AG04450 (cell line): ENCODE measurements around the gene METTL21C. TPM values are rescaled to one million over a fixed set of nuclear protein-coding genes. Genes with fewer than 3 reads are reported as not detected.

Source experiments
- CTCF ChIA-PET: fragments of 300-600, 350-600 bp; formaldehyde crosslinking; extraction: SDS; loops from one replicate; lab custom pipeline; 2022; ENCODE audit warnings: antibody characterized with exemption, inconsistent platforms; lab: Charles Lee
- POLR2A ChIA-PET: fragments of 350-600 bp; formaldehyde crosslinking; extraction: SDS; loops from one replicate; lab custom pipeline; 2021; ENCODE audit warnings: antibody characterized with exemption, inconsistent platforms; lab: Yijun Ruan, JAX
- DNase-seq: peaks from one replicate; pipeline ENCODE4 v3.0.0-alpha.2; 2011; ENCODE audit warnings: low read depth, low spot score
- H3K27ac ChIP-seq: one replicate; pipeline ENCODE4 v1.5.1; 2012; ENCODE audit warnings: low read depth, low read length, control low read depth
- H3K27me3 ChIP-seq: one replicate; pipeline ENCODE4 v1.6.0; 2012; ENCODE audit warnings: low read length; ENCODE audit not compliant: control insufficient read depth, insufficient read depth
- H3K4me3 ChIP-seq: 2 replicates; pipeline ENCODE4 v1.5.1; 2011; ENCODE audit warnings: mild to moderate bottlenecking, low read depth, low read length, control low read depth
- H3K9me3 ChIP-seq: 2 replicates; pipeline ENCODE4 v1.5.1; 2012; ENCODE audit warnings: low read length; ENCODE audit not compliant: control insufficient read depth, insufficient read depth
- polyA minus RNA-seq: library from RNA; depleted of rRNA, polyadenylated mRNA; stranded (reverse); fragments of >200 nt; gene quantifications from 2 replicates; pipeline ENCODE4 v1.2.3, GENCODE V29; 2011; rRNA and poly(A)+ RNA removed
- polyA plus RNA-seq: library from polyadenylated mRNA; depleted of rRNA; stranded (reverse); fragments of >200 nt; gene quantifications from 2 replicates; pipeline ENCODE4 v1.2.3, GENCODE V29; 2011; rRNA removed
- TF ChIP-seq, protein P1 (sequence below): IDR thresholded peaks from 2 replicates; pipeline ENCODE4 v1.5.1; 2011; ENCODE audit warnings: low read depth, low read length, control low read depth, inconsistent platforms

Gene METTL21C
- polyA plus RNA-seq (not detected in 2 replicates), polyA minus RNA-seq (not detected in 2 replicates)

DNA sequence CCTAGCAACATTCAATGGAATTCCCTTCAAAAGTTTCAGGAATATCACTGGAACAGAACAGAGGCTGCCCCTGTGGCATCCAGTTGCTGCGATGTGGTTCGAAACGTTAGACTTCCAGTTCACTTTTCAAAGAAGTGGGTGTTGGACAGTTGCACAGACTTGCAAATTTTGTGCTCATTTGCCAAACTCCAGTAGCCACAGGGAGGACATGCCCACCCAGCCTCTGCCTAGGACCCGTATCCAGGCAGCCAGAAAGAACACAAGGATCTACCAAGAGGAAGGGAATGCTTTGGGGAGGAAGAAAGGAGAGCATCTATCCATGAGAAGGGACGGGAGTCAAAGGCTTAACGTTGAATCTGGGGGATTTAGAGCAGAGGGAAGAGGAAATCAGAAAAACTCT lies at the start of gene METTL21C:
Gene METTL21C, minus strand, starts transcription at position 108 of the 400 bp plus-strand sequence. CDS start 546 bp downstream, outside the sequence.
- ChIA-PET POLR2A (interaction anchor here (1.1 kb wide), 1 partner anchor 151 kb away, joined by 4 read pairs; the partner anchor contains the start of gene ERCC5), CTCF (interaction anchor here (1.4 kb wide), 1 partner anchor 115 kb away, joined by 3 read pairs; no protein-coding TSS in a partner anchor)
- TF ChIP-seq, protein P1, sequence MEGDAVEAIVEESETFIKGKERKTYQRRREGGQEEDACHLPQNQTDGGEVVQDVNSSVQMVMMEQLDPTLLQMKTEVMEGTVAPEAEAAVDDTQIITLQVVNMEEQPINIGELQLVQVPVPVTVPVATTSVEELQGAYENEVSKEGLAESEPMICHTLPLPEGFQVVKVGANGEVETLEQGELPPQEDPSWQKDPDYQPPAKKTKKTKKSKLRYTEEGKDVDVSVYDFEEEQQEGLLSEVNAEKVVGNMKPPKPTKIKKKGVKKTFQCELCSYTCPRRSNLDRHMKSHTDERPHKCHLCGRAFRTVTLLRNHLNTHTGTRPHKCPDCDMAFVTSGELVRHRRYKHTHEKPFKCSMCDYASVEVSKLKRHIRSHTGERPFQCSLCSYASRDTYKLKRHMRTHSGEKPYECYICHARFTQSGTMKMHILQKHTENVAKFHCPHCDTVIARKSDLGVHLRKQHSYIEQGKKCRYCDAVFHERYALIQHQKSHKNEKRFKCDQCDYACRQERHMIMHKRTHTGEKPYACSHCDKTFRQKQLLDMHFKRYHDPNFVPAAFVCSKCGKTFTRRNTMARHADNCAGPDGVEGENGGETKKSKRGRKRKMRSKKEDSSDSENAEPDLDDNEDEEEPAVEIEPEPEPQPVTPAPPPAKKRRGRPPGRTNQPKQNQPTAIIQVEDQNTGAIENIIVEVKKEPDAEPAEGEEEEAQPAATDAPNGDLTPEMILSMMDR = no peak
- no peak within 1 kb of the TSS for H3K27ac ChIP-seq
- DNase-seq = no peak
- H3K27me3 ChIP-seq = peaks cover 31% of the 10 kb centered on the region
- H3K4me3 ChIP-seq = no peak within 1 kb of the TSS
- H3K9me3 ChIP-seq = no peaks in the 10 kb centered on the region; the same call in 1 of the 2 replicates

DNA sequence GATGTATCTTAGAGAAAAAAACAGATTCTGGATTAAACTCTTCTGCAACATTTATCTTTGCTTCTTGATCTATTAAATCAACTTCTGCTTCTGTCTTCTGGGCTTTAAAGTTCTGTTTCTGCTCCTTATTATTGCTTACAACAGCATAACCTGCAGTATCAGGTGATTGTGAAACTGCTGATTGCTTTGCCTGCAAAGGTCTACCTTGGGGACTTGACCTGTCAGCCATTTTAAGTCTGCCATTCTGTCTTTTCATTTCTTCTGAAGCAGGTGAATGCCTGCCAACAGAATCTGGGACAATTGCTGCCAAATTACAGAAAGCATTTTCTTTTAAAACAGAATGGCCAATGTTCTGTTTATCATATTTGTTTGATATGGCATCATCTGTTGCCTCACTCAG lies 47.7 kb upstream of the METTL21C start:
- DNase-seq = no peak
- CTCF ChIA-PET = no interaction called here
- Histone ChIP-seq H3K27me3 (no peaks in the 10 kb centered on the region), H3K9me3 (no peaks in the 10 kb centered on the region; the same call in 1 of the 2 replicates), H3K27ac (no peak overlapping the region), H3K4me3 (no peak overlapping the region)
- POLR2A ChIA-PET = no interaction called here
- TF ChIP-seq, protein P1 = no peak

DNA sequence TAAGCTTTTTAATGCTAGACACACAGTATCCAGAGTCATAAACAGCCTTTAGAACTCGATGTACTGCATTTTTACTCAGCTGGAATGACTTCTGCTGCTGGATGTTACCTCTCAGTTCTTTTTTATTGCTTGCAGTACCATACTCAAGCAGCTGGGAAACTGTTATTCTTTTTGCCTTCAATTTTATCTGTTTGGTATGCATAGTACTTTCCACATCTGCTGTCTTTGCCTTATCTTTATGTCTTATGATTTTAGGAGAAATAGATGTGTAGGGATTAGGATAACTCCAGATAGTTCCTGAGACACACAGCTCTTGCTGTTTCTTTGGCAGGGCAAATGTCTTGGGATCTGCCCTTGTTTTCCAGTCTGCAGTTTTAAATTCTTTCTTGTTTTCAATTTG lies 47.3 kb upstream of the METTL21C start:
- TF ChIP-seq, protein P1 = no peak
- POLR2A ChIA-PET = no interaction called here
- DNase-seq = no peak
- CTCF ChIA-PET = no interaction called here
- H3K27ac ChIP-seq = no peak overlapping the region
- no peak overlapping the region for H3K4me3 ChIP-seq
- H3K9me3 ChIP-seq = no peaks in the 10 kb centered on the region; the same call in 1 of the 2 replicates
- H3K27me3 ChIP-seq = no peaks in the 10 kb centered on the region

DNA sequence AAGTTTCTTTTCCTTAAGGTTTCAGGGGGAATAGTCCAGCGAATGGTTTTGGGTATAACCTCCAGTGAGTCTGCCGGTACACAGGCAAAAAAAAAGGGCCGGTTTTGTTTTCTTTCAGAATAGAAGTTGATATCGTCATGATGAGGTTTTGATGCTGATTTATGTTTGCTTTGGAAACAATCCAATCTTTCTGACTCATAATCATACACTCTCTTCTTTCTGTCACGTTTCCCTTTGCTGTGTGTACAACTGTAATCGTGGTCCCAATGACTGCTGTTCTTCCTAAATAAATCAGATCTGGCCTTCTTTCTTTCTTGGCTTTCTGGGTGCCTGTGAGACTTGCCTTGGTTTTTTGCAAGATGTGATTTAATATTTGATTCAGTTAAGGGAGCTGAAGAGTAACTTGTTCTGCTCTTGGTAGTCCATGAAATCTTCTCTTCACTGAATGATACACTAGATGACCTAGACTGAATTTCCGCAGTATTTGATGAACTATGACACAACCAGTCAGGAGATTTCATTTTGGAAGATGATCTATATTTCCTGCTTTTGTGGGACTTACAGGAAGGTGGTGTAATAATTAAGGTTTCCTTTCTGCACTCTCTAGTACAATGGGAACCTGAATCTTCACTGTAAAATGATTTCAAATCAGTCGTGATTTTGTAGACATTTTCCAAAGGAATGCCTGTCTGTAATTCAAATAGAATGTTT lies 34.9 kb upstream of the METTL21C start:
- Histone ChIP-seq H3K9me3 (no peaks in the 10 kb centered on the region), H3K27ac (no peak overlapping the region), H3K27me3 (no peaks in the 10 kb centered on the region), H3K4me3 (no peak overlapping the region)
- no peak for DNase-seq
- ChIA-PET CTCF (interaction anchor here (1.0 kb wide), 1 partner anchor 8 kb away, joined by 3 read pairs; no protein-coding TSS in a partner anchor), POLR2A (no interaction called here)
- TF ChIP-seq, protein P1 = no peak

DNA sequence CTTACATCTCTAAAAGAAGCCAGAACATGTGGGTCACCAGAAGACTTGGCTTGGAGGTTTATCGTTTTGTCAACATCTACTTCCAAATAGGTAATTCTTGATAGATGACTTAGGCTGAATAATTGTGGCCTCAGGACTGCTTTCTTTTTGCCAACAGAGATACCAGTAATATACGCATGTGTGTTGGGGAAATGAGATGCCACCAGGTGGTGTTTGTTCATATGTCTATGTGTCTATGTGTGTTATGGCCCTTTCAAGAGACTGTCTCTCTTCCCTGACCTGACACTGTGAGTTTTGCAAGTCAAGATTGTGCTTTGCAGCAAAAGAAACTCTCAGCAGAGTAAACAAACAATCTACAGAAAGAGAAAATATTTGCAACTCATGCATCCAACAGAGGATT lies 31.6 kb upstream of the METTL21C start:
- Histone ChIP-seq H3K9me3 (no peaks in the 10 kb centered on the region), H3K27me3 (peaks cover 3% of the 10 kb centered on the region), H3K4me3 (no peak overlapping the region), H3K27ac (no peak overlapping the region)
- DNase-seq = no peak
- CTCF ChIA-PET = interaction anchor here (0.7 to 2.6 kb wide), 2 partner anchors 65 to 147 kb away, joined by 5 to 17 read pairs; no protein-coding TSS in a partner anchor
- POLR2A ChIA-PET = no interaction called here
- TF ChIP-seq, protein P1 = no peak
